K562 (cell line): ENCODE results near the gene THBS2. TPM values are rescaled to one million over a fixed set of nuclear protein-coding genes. Genes with fewer than 3 reads are reported as not detected.

Experiments used
- ATAC-seq: fragments of 200-7000 bp; cut with Tn5 transposase; 3 replicates; pipeline ENCODE4 v1.9.1; 2020; ENCODE audit warnings: moderate library complexity
- BruUV-seq: library from RNA; stranded (reverse); fragments of 400-500 nt; replicated peaks from 2 replicates; lab custom pipeline; 2021; lab: Mats Ljungman, UMichigan
- CTCF ChIA-PET: fragments of 300-600 bp; formaldehyde crosslinking; extraction: SDS; loops from one replicate; lab custom pipeline; 2021; ENCODE audit warnings: low intra/inter-chr PET ratio; lab: Yijun Ruan, JAX
- POLR2A ChIA-PET: fragments of 300-600, 350-650 bp; sonication (Branson Sonifier 250); formaldehyde crosslinking; extraction: SDS; loops from one replicate; lab custom pipeline; 2021; ENCODE audit warnings: antibody characterized with exemption, inconsistent platforms; lab: Yijun Ruan, JAX
- DNase-seq, 4 experiments: peaks; one replicate each; pipeline versions ENCODE4 v3.0.0 to v3.0.0-alpha.2; 2011 to 2018; ENCODE audit warnings: low spot score in 3 of 4, mixed read lengths in 3 of 4; ENCODE audit errors: extremely low read depth in 1 of 4
- FAIRE-seq: peaks from 2 replicates; lab custom pipeline; 2011; peaks lifted over from hg19 to GRCh38; lab: Jason Lieb, UNC
- H2AFZ ChIP-seq: 2 replicates; pipeline ENCODE4 v1.6.0; 2011; ENCODE audit warnings: low read depth, low read length, control low read depth, inconsistent platforms
- H3K27ac ChIP-seq: fragments of 200-600 bp; 3 replicates; pipeline ENCODE4 v1.8.0; 2011; ENCODE audit warnings: low read depth, mild to moderate bottlenecking, control low read depth, inconsistent platforms, low read length, moderate library complexity, mixed read lengths; ENCODE audit errors: extremely low read depth
- H3K27me3 ChIP-seq, 2 experiments: fragments of 300-600 bp in 1 of 2; 2 replicates in 1 of 2; 3 replicates in 1 of 2; pipeline versions ENCODE4 v1.6.0 to v1.8.0; 2011; ENCODE audit warnings: inconsistent platforms in 2 of 2, low read length in 2 of 2, mild to moderate bottlenecking in 1 of 2, mixed read lengths in 1 of 2, moderate library complexity in 1 of 2; ENCODE audit not compliant: control insufficient read depth in 2 of 2, insufficient read depth in 2 of 2
- H3K36me3 ChIP-seq: fragments of 300-600 bp; 3 replicates; pipeline ENCODE4 v1.8.0; 2011; ENCODE audit warnings: mild to moderate bottlenecking, low read length, inconsistent platforms; ENCODE audit not compliant: control insufficient read depth, insufficient read depth
- H3K4me1 ChIP-seq, 2 experiments: fragments of 200-600 bp in 1 of 2; replicated peaks in 1 of 2; 2 replicates in 1 of 2; 3 replicates in 1 of 2; pipeline versions ENCODE4 v1.5.1 to v1.8.0; 2011; ENCODE audit warnings: inconsistent platforms in 2 of 2, low read length in 2 of 2, mild to moderate bottlenecking in 1 of 2, mixed read lengths in 1 of 2, moderate library complexity in 1 of 2; ENCODE audit not compliant: control insufficient read depth in 2 of 2, insufficient read depth in 2 of 2
- H3K4me2 ChIP-seq: 2 replicates; pipeline ENCODE4 v1.6.1; 2011; ENCODE audit warnings: low read length, control low read depth, inconsistent platforms, mixed read lengths; ENCODE audit not compliant: insufficient read depth
- H3K4me3 ChIP-seq: fragments of 200-600 bp; sonication (generic), shearing (Covaris generic); 2 replicates; pipeline ENCODE4 v1.5.1; 2016; ENCODE audit warnings: control low read depth, inconsistent platforms
- H3K79me2 ChIP-seq: fragments of 200-600 bp; 3 replicates; pipeline ENCODE4 v1.8.0; 2011; ENCODE audit warnings: low read length, inconsistent platforms; ENCODE audit not compliant: control insufficient read depth, insufficient read depth
- H3K9ac ChIP-seq, 2 experiments: 2 replicates each; pipeline versions ENCODE4 v1.6.0 to v1.6.1; 2011; ENCODE audit warnings: low read depth in 2 of 2, low read length in 2 of 2, control low read depth in 1 of 2, inconsistent platforms in 1 of 2, mild to moderate bottlenecking in 1 of 2, mixed read lengths in 1 of 2; ENCODE audit not compliant: insufficient read depth in 1 of 2
- H3K9me1 ChIP-seq: one replicate; pipeline ENCODE4 v1.6.0; 2011; ENCODE audit warnings: inconsistent platforms, mild to moderate bottlenecking, low read length, moderate library complexity; ENCODE audit not compliant: control insufficient read depth, insufficient read depth
- H3K9me3 ChIP-seq: replicated peaks from 2 replicates; pipeline ENCODE4 v1.5.1; 2011; ENCODE audit warnings: low read depth, low read length, inconsistent platforms; ENCODE audit not compliant: control insufficient read depth, insufficient read depth
- H4K20me1 ChIP-seq: replicated peaks from 2 replicates; pipeline ENCODE4 v1.6.1; 2011; ENCODE audit warnings: low read length, inconsistent platforms, mixed read lengths; ENCODE audit not compliant: control insufficient read depth, insufficient read depth
- BDP1 ChIP-seq: IDR thresholded peaks from 3 replicates; pipeline ENCODE4 v1.6.1; 2011; ENCODE audit not compliant: insufficient read length, insufficient read depth
- BRD4 ChIP-seq: fragments of 200-600 bp; sonication (generic); IDR thresholded peaks from 2 replicates; pipeline ENCODE4 v1.6.1; 2017; ENCODE audit warnings: inconsistent platforms
- CLOCK ChIP-seq: fragments of 250-450 bp; sonication (Bioruptor Pico); IDR thresholded peaks from 2 replicates; pipeline ENCODE4 v1.4.0; 2020; ENCODE audit warnings: mild to moderate bottlenecking, moderate library complexity, borderline replicate concordance
- CREB1 ChIP-seq, 2 experiments: sonication (generic) in 1 of 2; formaldehyde crosslinking in 1 of 2; IDR thresholded peaks; 2 replicates each; pipeline versions ENCODE4 v1.6.1 to v1.8.0; 2012 to 2022; ENCODE audit warnings: inconsistent platforms in 1 of 2, mild to moderate bottlenecking in 1 of 2, missing genetic modification reagents in 1 of 2, moderate library complexity in 1 of 2
- EP400 ChIP-seq: fragments of 450-650 bp; IDR thresholded peaks from 2 replicates; pipeline ENCODE4 v1.6.1; 2017; ENCODE audit warnings: antibody characterized with exemption, mild to moderate bottlenecking, moderate library complexity
- HIVEP1 ChIP-seq: fragments of 250-450 bp; sonication (Bioruptor Pico); IDR thresholded peaks from 2 replicates; pipeline ENCODE4 v1.4.0; 2020; ENCODE audit warnings: mild to moderate bottlenecking
- KDM4B ChIP-seq, 2 experiments: fragments of 450-650 bp in 1 of 2; sonication (generic) in 1 of 2; IDR thresholded peaks; 2 replicates each; pipeline ENCODE4 v1.6.1; 2016 to 2017; ENCODE audit warnings: borderline replicate concordance in 2 of 2, antibody characterized with exemption in 1 of 2, low read depth in 1 of 2, mild to moderate bottlenecking in 1 of 2
- NR1H2 ChIP-seq: sonication (generic); formaldehyde crosslinking; IDR thresholded peaks from 2 replicates; pipeline ENCODE4 v1.4.0; 2020; ENCODE audit warnings: mild to moderate bottlenecking, missing genetic modification reagents
- POLR2A ChIP-seq: fragments of 450-650 bp; conservative IDR thresholded peaks from 2 replicates; pipeline ENCODE4 v1.6.1; 2016
- POLR2H ChIP-seq: IDR thresholded peaks from 2 replicates; pipeline ENCODE4 v1.6.1; 2016; ENCODE audit warnings: missing genetic modification characterization, low read depth, mild to moderate bottlenecking, control low read depth, missing compliant biosample characterization, moderate library complexity
- SRSF1 ChIP-seq: fragments of 200-400 bp; formaldehyde crosslinking; IDR thresholded peaks from 2 replicates; pipeline ENCODE4 v1.6.1; 2017; ENCODE audit warnings: mild to moderate bottlenecking, low read depth, low read length, moderate library complexity
- THAP12 ChIP-seq: fragments of 250-450 bp; sonication (Bioruptor Pico); IDR thresholded peaks from 2 replicates; pipeline ENCODE4 v1.9.0; 2021; ENCODE audit warnings: mild to moderate bottlenecking, inconsistent platforms
- WHSC1 ChIP-seq: IDR thresholded peaks from one replicate; pipeline ENCODE4 v1.6.1; 2012; ENCODE audit warnings: low read length, control low read depth, inconsistent platforms
- ZFX ChIP-seq: sonication (generic); formaldehyde crosslinking; IDR thresholded peaks from 2 replicates; pipeline ENCODE4 v1.8.0; 2022; ENCODE audit warnings: mild to moderate bottlenecking, missing genetic modification reagents, moderate library complexity
- ZNF584 ChIP-seq: fragments of 200-800 bp; sonication (Bioruptor generic); IDR thresholded peaks from 2 replicates; pipeline ENCODE4 v1.6.1; 2016; ENCODE audit warnings: low read depth, mild to moderate bottlenecking, missing genetic modification characterization, missing compliant biosample characterization
- WGBS: fragments of 100-300 bp; shearing (Covaris generic); methylation state at CpG from one replicate; pipeline ENCODE4 v1.1.6; 2016; ENCODE audit warnings: low coverage, mixed read lengths; ENCODE audit not compliant: insufficient coverage; ENCODE audit errors: missing lambda C conversion rate; 5-methylcytosine and 5-hydroxymethylcytosine counted together
- in situ Hi-C: fragments of 300-500 bp; cut with MboI; formaldehyde crosslinking; loops from 4 replicates; pipeline ENCODE4 v1.15.0; 2018; ENCODE audit warnings: inconsistent platforms, mixed read lengths
- intact Hi-C: fragments of 100-400 bp; cut with micrococcal nuclease; formaldehyde crosslinking; loops from 2 replicates; pipeline ENCODE4 v1.14.2; 2022
- polyA plus RNA-seq, 8 experiments: library from polyadenylated mRNA; depleted of rRNA in 4 of 8; stranded (reverse) in 5 of 8; unstranded in 3 of 8; fragments of >200 nt; fragmentation: Nextera tagmentation in 2 of 8; fragmentation: Illumina TruSeq in 1 of 8; extraction: Ambion mirVana in 2 of 8; extraction: Trizol in 1 of 8; gene quantifications; 2 replicates each; pipeline versions ENCODE4 v1.2.1 to v1.2.3, GENCODE V29; 2011 to 2014; ENCODE audit warnings: inconsistent platforms in 1 of 8, missing spikeins in 1 of 8
- total RNA-seq, 7 experiments: library from RNA; depleted of rRNA in 6 of 7; stranded (reverse); fragments of >200 nt in 6 of 7; fragmentation: Illumina TruSeq in 2 of 7; extraction: Trizol in 2 of 7; gene quantifications; 2 replicates each; pipeline versions ENCODE4 v1.2.1 to v1.2.3, GENCODE V29; 2011 to 2021; ENCODE audit warnings: low replicate concordance in 1 of 7

Gene THBS2
- total and polyA plus RNA-seq, 9 of the 15 experiments (the other 6 are each of a cell fraction or from before 2014, with no cell fraction given), result 0.03 to 0.11 (median 0.03) TPM; not detected in 6

GRCh38 chr6:169247419-169247818 is 6.2 kb downstream of the THBS2 start (continued):
- no peak for TF ChIP-seq CLOCK (CRISPR knock-in tag)
- TF ChIP-seq WHSC1, result no peak
- TF ChIP-seq THAP12, result no peak
- no peak for TF ChIP-seq EP400
- TF ChIP-seq ZFX (CRISPR knock-in tag), result no peak
- no peak for TF ChIP-seq ZNF584 (CRISPR knock-in tag)

- in situ Hi-C loops, result no loop called here
- Histone ChIP-seq H3K9me3 (no peaks in the 10 kb centered on the region), H3K27me3 (peaks cover 10 to 55% of the 10 kb centered on the region in 2 experiments), H3K9ac (no peak overlapping the region), H3K9me1 (no peaks in the 10 kb centered on the region), H3K4me1 (peaks cover 0 to 9% of the 10 kb centered on the region in 2 experiments; a peak in 1 of 5 replicates), H3K36me3 (no peaks in the 10 kb centered on the region), H3K4me3 (no peak overlapping the region), H2AFZ (no peak overlapping the region), H4K20me1 (no peaks in the 10 kb centered on the region), H3K79me2 (no peaks in the 10 kb centered on the region), H3K27ac (no peak overlapping the region), H3K4me2 (no peak overlapping the region)
- FAIRE-seq (no peak), DNase-seq (no peak), ATAC-seq (no peak)
- ChIA-PET CTCF (no interaction called here), POLR2A (no interaction called here)
- WGBS, result under 1% methylated on average over 6 of the region's 6 CpGs
- no peak for TF ChIP-seq CREB1 (IDR thresholded peaks at IDR 0.05)
- TF ChIP-seq CREB1 (CRISPR knock-in tag; IDR thresholded peaks at IDR 0.05), result no peak
- no peak for TF ChIP-seq NR1H2 (CRISPR knock-in tag)
- no peak for TF ChIP-seq KDM4B (IDR thresholded peaks at IDR 0.05; ENCODE audit: borderline replicate concordance in 2 of 2, low read depth in 1 of 2)
- no peak for TF ChIP-seq HIVEP1 (CRISPR knock-in tag)
- no peak for TF ChIP-seq BRD4
- no peak for TF ChIP-seq POLR2H
- no peak for TF ChIP-seq POLR2A
- TF ChIP-seq SRSF1, result no peak
- TF ChIP-seq BDP1, result no peak
- intact Hi-C loops, result no loop called here
- BruUV-seq, result no TSS peak
Observed at GRCh38 chr6:169246445-169246844, 7.2 kb downstream of the THBS2 start.
